ENCODE measurements around the gene NT5DC2. TPM values are rescaled to one million over a fixed set of nuclear protein-coding genes. Genes with fewer than 3 reads are reported as not detected.

The NT5DC2 gene
- total and polyA plus RNA-seq, 2 experiments from 2014 or later = 166 to 167 TPM

DNA sequence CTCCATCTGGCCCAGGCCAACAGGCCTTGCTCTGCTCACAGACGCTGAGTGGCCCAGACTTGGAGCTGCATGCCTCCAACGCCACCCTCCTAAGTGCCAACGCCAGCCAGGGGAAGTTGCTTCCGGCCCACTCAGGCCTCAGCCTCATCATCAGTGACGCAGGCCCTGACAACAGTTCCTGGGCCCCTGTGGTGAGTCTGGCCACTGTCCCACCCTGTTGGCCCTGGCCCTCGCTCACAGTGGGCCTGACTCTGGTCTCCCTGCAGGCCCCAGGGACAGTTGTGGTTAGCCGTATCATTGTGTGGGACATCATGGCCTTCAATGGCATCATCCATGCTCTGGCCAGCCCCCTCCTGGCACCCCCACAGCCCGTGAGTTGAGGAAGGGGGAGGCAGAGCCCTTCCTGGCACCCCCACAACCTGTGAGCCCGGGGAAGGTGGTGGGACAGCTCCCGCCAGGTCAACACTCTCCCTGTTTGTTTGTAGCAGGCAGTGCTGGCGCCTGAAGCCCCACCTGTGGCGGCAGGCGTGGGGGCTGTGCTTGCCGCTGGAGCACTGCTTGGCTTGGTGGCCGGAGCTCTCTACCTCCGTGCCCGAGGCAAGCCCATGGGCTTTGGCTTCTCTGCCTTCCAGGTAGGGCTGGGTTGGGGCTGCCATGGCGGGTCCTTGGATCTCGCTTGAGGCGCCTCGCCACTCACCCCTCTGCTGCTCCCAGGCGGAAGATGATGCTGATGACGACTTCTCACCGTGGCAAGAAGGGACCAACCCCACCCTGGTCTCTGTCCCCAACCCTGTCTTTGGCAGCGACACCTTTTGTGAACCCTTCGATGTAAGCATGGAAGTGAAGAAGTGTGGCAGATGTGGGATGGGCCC lies 10.0 kb downstream of the NT5DC2 start:
- WGBS (ENCODE audit: low lambda C conversion rate, missing lambda C conversion rate) = 93% methylated on average over 26 of the region's 26 CpGs
- H3K27ac ChIP-seq = no peak overlapping the region

GRCh38 chr3:52522651-52523251 lies 10.9 kb downstream of the NT5DC2 start:
- no peak overlapping the region for H3K4me3 ChIP-seq
- H3K27me3 ChIP-seq = no peaks in the 10 kb centered on the region
- H3K4me1 ChIP-seq (ENCODE audit: insufficient read depth) = peaks cover 7% of the 10 kb centered on the region
- TF ChIP-seq EZH2phosphoT487 (IDR thresholded peaks at IDR 0.05; ENCODE audit: low read depth, severe bottlenecking, unreplicated experiment) = no peak
- no peak for TF ChIP-seq EZH2 (IDR thresholded peaks at IDR 0.05; ENCODE audit: borderline replicate concordance)
- TF ChIP-seq, protein P1, sequence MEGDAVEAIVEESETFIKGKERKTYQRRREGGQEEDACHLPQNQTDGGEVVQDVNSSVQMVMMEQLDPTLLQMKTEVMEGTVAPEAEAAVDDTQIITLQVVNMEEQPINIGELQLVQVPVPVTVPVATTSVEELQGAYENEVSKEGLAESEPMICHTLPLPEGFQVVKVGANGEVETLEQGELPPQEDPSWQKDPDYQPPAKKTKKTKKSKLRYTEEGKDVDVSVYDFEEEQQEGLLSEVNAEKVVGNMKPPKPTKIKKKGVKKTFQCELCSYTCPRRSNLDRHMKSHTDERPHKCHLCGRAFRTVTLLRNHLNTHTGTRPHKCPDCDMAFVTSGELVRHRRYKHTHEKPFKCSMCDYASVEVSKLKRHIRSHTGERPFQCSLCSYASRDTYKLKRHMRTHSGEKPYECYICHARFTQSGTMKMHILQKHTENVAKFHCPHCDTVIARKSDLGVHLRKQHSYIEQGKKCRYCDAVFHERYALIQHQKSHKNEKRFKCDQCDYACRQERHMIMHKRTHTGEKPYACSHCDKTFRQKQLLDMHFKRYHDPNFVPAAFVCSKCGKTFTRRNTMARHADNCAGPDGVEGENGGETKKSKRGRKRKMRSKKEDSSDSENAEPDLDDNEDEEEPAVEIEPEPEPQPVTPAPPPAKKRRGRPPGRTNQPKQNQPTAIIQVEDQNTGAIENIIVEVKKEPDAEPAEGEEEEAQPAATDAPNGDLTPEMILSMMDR (IDR thresholded peaks at IDR 0.05; ENCODE audit: poor library complexity) = no peak
- H2AFZ ChIP-seq = no peak overlapping the region
- WGBS (ENCODE audit: low lambda C conversion rate, missing lambda C conversion rate) = 90% methylated on average over 14 of the region's 14 CpGs
- DNase-seq (ENCODE audit: low spot score) = no peak
- H3K79me2 ChIP-seq = no peaks in the 10 kb centered on the region
- H3K27ac ChIP-seq = no peak overlapping the region
- H4K20me1 ChIP-seq (ENCODE audit: insufficient read depth, poor library complexity, severe bottlenecking) = no peaks in the 10 kb centered on the region
- no peaks in the 10 kb centered on the region for H3K9me2 ChIP-seq (replicated peaks; ENCODE audit: insufficient read depth)
- H3K36me3 ChIP-seq (replicated peaks; ENCODE audit: insufficient read depth, low read depth) = no peaks in the 10 kb centered on the region
- no peaks in the 10 kb centered on the region for H3K9me3 ChIP-seq (ENCODE audit: low read depth)
- no peak overlapping the region for H3K4me2 ChIP-seq

More for the DNA sequence above, 10.0 kb downstream of the NT5DC2 start:
- Histone ChIP-seq H3K4me3 (no peak overlapping the region), H3K9me3 (ENCODE audit: low read depth) (no peaks in the 10 kb centered on the region), H4K20me1 (ENCODE audit: insufficient read depth, poor library complexity, severe bottlenecking) (no peaks in the 10 kb centered on the region), H3K36me3 (replicated peaks; ENCODE audit: insufficient read depth, low read depth) (no peaks in the 10 kb centered on the region), H3K79me2 (no peaks in the 10 kb centered on the region), H3K4me1 (ENCODE audit: insufficient read depth) (peaks cover 7% of the 10 kb centered on the region), H3K27me3 (no peaks in the 10 kb centered on the region), H3K4me2 (no peak overlapping the region), H3K9me2 (replicated peaks; ENCODE audit: insufficient read depth) (no peaks in the 10 kb centered on the region), H2AFZ (no peak overlapping the region)
- DNase-seq (ENCODE audit: low spot score) = no peak
- TF ChIP-seq, protein P1 (IDR thresholded peaks at IDR 0.05; ENCODE audit: poor library complexity) = no peak
- TF ChIP-seq EZH2 (IDR thresholded peaks at IDR 0.05; ENCODE audit: borderline replicate concordance) = no peak
- TF ChIP-seq EZH2phosphoT487 (IDR thresholded peaks at IDR 0.05; ENCODE audit: low read depth, severe bottlenecking, unreplicated experiment) = no peak

GRCh38 chr3:52521881-52522650 lies 11.6 kb downstream of the NT5DC2 start:
- Histone ChIP-seq H3K4me2 (no peak overlapping the region), H3K36me3 (replicated peaks; ENCODE audit: insufficient read depth, low read depth) (no peaks in the 10 kb centered on the region), H3K4me3 (no peak overlapping the region), H3K79me2 (no peaks in the 10 kb centered on the region), H3K27ac (no peak overlapping the region), H3K9me3 (ENCODE audit: low read depth) (no peaks in the 10 kb centered on the region), H2AFZ (no peak overlapping the region), H4K20me1 (ENCODE audit: insufficient read depth, poor library complexity, severe bottlenecking) (no peaks in the 10 kb centered on the region), H3K27me3 (no peaks in the 10 kb centered on the region), H3K4me1 (ENCODE audit: insufficient read depth) (peaks cover 7% of the 10 kb centered on the region), H3K9me2 (replicated peaks; ENCODE audit: insufficient read depth) (no peaks in the 10 kb centered on the region)
- no peak for DNase-seq (ENCODE audit: low spot score)
- TF ChIP-seq EZH2 (IDR thresholded peaks at IDR 0.05; ENCODE audit: borderline replicate concordance) (no peak), EZH2phosphoT487 (IDR thresholded peaks at IDR 0.05; ENCODE audit: low read depth, severe bottlenecking, unreplicated experiment) (no peak)
- TF ChIP-seq, protein P1 (IDR thresholded peaks at IDR 0.05; ENCODE audit: poor library complexity) = no peak
- 91% methylated on average over 33 of the region's 33 CpGs for WGBS (ENCODE audit: low lambda C conversion rate, missing lambda C conversion rate)
